ENCODE data around the gene PPP2R1A.
"Not testable (repeated sequence)": the region's sequence is repeated elsewhere in the genome, so short reads cannot be mapped to it uniquely, and the experiment has no call there.

PPP2R1A gene

DNA sequence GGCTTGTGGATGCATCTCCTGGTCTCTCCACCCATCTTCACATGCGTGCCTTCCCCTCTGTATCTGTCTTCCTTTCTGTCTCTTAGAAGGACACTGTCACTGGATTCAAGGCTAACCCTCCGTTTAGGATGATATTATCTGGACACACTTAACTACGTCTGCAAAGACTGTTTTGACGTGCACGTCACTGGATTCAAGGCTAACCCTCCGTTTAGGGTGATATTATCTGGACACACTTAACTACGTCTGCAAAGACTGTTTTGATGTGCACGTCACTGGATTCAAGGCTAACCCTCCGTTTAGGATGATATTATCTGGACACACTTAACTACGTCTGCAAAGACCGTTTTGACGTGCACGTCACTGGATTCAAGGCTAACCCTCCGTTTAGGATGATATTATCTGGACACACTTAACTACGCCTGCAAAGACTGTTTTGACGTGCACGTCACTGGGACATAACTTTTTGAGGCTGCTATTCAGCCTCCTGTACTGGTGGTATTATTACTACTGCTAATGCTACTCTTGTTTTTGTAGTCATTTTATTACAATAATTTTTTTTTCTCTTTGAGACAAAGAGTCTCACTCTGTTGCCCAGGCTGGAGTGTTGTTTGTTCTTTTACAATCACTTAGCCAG, 11.0 kb downstream of the PPP2R1A start:
- DNase-seq: not testable (repeated sequence)

DNA sequence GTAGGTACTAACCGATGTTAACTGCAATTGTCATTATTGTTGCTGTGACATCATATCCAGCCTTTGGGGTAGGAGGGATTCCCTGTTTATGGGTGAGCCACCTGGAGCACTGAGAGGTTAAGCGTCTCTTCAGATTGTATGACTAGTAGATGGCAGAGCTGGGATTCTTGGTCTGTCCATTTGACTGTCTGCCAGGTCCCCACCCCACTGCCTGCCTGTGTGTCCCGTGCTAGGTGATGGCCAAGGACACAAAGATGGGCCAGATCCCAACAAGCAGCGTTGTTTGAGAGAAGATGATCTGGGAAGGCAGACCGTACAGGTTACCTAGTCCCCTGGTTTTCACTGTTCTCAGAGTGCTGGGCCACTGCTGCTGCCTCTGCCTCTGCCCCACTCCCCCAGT, 16.6 kb downstream of the PPP2R1A start:
- DNase-seq: no peak

DNA sequence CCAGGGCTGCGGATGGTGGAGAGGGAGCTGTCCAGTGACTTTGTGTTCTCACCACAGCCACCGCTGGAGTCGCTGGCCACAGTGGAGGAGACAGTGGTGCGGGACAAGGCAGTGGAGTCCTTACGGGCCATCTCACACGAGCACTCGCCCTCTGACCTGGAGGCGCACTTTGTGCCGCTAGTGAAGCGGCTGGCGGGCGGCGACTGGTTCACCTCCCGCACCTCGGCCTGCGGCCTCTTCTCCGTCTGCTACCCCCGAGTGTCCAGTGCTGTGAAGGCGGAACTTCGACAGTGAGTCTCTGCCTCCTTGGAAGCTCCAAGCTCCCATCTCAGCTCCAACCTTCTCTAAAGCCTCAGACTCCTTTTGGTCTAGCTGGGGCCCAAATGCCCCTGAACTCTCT, 21.4 kb downstream of the PPP2R1A start:
- DNase-seq: no peak

DNA sequence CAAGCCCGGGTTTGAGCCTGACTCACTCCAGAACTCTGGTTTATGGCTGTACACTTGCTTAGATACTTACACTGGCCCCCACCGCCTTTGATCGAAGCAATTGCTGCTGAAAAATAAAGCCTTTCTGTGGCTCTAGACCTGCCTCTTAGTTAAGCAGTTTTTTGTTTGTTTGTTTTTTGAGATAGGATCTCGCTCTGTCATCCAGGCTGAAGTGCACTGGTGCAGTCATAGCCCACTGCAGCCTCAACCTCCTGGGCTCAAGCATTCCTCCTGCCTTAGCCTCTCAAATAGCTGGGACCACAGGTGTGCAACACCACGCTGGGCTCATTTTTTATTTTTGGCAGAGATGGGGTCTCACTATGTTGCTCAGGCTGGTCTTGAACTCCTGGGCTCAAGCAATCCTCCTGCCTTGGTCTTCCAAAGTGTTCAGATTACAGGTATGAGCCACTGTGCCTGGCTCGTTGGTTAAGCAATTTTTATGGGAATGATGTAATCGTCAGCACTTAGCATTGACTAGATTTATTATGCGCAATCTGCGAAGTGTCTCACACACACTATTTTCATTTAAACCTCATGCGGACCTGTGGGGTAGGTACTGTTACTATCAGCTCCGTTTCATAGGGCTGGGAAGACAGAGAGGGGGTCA, 22.2 kb downstream of the PPP2R1A start:
- no peak for DNase-seq

DNA sequence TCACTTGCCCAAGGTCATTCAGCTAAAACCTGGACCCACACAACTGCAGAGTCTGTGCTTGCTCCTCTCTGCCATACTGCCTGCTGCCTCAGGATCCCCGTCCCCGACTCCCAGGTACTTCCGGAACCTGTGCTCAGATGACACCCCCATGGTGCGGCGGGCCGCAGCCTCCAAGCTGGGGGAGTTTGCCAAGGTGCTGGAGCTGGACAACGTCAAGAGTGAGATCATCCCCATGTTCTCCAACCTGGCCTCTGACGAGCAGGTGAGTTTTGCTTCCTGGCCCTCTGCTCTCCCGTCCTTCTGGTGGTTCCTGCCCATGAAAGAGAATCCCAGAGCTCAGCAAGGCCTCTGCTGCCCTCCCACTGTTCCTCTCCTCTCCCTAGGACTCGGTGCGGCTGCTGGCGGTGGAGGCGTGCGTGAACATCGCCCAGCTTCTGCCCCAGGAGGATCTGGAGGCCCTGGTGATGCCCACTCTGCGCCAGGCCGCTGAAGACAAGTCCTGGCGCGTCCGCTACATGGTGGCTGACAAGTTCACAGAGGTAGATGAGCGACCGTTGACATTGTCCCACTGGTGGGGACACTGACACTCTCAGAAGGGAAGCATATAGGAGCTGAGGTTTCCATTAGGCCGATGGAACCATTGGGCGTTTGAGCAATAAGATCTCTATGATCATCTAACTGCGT, 22.9 kb downstream of the PPP2R1A start:
- DNase-seq: no peak

DNA sequence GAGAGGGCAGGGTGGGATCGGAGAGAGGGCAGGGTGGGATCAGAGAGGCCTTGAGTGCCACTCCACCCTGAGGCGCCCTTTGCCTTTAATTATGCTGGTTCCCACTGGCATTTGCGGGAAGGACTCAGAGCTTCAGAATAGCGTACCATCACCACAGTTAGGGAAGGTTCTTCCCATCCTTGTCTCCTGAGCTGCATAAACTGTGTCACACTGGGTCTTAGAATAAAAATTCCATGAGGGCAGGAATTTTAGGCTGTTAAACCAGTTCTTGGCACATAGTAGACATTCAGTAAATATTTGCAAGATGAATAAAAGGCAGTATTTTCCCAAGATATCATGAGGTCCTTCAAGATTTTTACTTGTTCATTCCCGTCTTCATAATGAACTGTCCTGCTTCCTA, 24.4 kb downstream of the PPP2R1A start:
- DNase-seq: no peak

DNA sequence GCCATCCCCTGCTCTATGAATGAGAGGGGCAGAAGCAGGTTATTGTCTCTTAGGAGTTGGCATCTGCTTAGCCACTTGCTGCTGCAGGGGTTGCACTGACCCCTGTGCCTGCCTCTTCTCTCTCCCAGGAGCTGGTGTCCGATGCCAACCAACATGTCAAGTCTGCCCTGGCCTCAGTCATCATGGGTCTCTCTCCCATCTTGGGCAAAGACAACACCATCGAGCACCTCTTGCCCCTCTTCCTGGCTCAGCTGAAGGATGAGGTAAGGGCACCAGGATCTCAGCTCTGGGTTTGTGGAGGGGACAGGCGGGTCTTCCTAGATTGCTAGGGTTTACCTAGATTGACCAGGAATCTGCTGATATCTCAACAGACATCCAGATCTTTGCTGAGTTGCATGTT, 26.5 kb downstream of the PPP2R1A start:
- DNase-seq: no peak

DNA sequence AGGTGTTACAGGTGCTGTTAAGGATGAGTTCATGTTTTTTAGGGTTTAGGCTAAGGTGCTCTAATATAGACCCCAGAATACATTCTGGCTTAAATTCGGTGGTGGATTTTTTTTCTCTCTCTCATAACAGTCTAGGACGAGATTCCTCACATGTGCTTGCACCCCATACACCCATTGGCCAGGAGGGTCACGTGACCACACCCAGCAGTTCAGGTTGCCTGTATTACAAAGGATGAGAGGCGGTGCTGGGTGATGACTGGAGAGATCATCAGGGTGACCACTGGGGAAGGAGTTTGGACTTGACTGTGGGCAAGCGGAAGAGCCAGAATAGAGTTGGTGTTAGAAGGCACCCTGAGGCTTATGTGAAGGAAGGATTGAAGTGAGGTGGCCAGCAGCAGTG, 27.7 kb downstream of the PPP2R1A start:
- DNase-seq: no peak

DNA sequence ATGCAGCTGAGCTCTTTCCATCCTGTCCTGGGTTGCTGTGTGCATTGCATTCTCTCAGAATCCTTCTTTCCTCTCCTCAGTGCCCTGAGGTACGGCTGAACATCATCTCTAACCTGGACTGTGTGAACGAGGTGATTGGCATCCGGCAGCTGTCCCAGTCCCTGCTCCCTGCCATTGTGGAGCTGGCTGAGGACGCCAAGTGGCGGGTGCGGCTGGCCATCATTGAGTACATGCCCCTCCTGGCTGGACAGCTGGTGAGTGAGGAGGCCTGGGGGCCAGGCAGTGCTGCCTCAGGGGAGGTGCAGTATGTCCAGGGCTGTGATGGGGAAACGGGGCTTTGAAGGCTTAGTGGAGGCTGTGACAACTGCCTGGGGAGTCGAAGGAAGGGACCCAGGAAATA, 29.8 kb downstream of the PPP2R1A start:
- DNase-seq: no peak

DNA sequence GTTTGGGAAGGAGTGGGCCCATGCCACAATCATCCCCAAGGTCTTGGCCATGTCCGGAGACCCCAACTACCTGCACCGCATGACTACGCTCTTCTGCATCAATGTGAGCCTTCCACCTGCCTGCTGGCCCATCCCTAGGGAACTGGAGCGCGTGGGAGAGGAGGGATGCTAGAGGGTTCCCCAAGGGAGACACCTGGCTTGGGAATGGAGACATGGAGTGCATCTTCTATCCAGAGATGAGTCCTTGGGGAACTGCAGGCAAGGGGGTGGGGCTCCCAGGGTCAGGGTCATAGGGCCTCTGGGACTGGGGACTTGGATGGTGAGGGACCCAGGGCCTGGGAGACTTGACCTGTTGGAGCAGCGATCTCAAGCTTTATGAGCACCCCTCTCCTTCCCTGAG, 31.2 kb downstream of the PPP2R1A start:
- no peak for DNase-seq

DNA sequence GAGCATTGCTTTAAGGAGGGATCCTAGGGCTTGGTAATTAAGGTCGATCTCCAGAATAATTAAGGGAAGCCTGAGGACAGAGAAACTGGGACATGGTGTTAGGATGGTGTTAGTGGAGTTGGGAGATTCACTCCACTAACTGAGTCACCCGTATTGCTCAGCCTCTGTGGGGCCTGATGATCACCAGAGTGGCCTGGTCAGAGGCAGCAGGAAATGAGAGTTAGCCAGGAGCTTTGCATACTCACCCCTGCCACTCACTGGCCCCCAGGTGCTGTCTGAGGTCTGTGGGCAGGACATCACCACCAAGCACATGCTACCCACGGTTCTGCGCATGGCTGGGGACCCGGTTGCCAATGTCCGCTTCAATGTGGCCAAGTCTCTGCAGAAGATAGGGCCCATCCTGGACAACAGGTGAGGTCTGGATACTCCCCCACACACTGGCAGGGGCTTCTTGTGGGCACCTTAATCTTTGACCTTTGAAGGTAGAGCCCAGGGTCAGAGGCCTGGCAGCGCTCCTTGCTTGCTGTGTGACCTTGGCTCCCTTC, 32.1 kb downstream of the PPP2R1A start:
- no peak for DNase-seq

DNA sequence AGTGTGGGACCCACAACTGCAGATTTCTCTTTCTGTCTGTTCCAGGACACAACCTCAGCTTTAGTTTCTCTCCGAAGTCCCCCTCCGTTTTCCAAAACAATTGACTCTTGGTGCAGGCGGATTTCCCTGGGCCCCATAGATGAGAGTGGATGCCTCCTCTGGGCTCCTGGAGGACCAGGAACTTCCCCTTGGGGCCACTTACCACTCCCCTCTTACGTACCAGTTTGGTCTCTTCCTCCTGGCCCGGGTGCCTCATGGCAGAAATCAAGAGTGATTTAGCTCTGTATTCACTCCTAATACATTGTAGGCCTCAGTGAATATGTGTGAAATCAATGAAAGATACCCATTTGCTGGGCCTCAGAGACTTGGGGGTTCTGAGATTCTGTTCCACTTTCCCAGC, 34.4 kb downstream of the PPP2R1A start:
- no peak for DNase-seq

DNA sequence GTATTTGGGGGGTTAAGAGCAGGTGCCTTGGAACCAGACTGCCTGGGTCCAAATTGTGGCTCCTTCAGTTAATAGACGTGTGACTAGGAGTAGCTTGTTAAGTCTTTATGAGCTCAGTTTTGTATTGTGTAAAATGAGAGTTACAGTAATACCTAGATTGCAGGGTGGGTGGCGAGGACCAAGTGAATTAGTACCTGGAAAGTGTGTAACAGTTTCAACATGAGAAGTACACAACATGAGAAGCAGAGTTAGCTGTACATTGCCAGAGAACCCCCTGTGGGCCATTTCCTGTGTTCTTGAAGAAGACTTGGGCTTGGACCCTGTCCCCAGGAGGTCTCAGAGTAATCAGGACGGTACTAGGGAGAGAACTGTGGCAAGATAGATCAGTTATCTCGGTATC, 36.8 kb downstream of the PPP2R1A start:
- DNase-seq: no peak

DNA sequence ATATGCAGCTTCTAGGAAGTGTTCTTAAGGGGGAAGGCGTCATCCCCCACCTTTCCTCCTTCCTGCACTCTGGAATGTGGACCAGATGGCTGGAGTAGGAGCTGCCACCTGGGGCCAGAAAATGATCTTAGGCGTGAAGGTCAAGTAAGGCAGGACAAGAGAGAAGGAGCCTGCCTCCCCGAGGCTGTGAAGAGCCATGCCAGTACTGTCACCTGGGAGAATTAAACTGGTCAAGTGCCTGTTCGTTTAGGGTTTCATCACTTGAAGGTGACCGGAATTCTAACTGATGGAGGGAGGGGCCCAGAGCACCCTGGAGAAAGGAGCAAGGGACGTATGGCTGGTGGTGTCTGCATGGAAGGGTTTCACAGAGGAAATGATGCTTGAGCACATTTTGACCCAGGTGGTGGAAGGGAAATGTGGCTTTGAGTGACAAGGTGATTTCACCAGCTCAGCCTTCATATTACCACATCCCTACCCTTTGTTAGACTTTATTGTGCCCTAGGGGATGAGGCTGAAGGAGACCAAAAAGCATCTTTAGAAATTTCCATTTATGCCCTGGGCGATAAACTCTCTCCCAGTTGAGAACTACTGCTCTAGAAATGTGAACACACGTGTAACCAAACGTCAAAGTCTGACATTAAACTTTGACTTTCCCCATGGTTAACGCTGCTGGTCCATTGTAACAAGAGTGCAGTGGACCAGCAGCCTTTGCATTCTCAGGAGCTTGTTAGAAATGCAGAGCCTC, 37.5 kb downstream of the PPP2R1A start:
- no peak for DNase-seq

DNA sequence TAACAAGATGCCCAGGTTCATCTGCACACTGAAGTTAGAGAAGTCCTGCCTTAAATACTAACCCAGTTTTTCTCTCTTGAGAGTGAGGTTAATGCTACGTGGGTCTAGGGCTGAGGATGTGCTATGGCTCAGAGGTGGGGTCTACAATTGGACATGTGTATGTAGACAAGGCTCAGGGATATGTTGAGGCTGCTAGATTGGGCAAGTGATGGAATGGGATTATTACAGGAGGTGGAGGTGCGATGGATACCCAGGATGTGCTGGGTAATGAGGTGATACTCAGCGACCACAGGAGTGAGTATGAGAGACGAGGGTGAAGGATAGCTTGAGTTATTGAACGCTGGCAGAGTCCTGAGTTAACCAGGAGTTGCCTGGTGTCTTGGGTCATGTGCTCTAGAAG, 38.1 kb downstream of the PPP2R1A start:
- DNase-seq: no peak

DNA sequence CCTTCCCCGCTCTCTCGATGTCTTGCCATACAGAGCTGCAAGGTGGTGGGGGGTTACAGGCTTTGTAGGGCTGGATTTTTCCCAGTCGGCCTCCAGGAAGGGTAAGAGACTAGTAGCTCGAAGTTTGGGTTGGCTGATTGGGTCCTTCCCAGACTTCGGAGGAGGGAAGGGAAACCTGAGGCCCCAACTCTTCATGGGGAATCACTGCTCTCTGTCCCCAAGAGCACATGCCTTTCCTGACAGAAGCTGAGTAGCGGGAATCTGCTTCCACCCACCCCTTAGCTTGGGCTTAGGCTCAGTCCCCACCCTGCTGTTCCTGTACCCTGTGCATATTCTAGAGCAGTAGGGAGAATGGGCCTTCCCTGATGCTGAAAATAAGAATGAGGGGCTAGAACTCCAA, 39.7 kb downstream of the PPP2R1A start:
- no peak for DNase-seq

DNA sequence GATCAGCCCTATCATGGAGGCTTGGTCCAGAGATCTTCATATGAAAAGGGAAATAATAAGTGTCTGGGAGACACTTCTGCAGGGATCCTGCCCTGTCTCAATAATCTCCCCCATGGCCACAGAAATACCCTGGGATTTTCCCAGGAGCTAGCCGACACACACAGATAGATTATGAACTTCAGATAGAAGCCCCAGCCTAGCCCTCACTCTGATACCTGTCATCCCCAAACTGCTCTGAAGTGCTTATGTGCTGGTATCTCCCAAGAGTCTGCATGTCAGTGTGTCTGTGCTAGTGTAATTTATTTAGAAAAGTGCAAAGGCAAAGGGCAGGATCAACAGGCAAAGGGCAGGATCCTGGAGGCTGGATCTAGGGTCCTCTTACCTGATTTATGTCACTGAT, 40.8 kb downstream of the PPP2R1A start:
- no peak for DNase-seq

DNA sequence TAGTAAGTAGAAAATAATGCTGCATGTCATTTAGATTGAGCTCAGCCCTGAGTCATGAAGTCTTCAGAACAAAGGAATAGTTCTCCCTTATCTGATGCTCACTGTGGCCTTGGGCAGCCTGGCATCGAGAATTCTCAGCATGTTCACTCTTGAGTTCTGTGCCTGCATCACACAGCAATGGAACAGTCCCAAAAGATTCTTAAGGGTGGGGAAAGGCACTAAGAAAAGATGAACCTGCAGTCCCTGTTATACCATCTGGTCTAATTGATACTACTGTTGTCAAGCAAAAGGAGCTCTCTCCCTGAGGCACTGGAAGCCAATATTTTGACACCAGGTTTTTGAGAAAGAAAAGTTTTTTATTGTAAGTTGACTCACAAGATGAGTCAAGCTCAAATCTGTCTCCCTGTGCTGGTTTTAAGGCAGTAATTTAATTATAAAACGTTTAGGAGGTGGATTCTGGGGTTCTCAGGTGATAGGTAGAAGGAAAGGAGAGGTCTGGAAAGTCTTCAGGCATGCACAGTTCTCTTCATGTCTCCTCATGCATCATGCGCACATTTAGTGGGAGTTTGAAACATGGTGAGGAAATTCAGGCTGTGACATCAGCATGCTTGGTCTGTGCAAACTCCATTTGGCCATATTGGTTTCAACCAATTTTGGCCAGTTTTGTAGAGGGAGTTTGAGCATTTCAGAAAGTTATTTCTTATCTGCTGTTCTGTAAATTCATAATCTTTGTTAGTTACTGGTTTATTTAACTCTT, 41.5 kb downstream of the PPP2R1A start:
- no peak for DNase-seq

DNA sequence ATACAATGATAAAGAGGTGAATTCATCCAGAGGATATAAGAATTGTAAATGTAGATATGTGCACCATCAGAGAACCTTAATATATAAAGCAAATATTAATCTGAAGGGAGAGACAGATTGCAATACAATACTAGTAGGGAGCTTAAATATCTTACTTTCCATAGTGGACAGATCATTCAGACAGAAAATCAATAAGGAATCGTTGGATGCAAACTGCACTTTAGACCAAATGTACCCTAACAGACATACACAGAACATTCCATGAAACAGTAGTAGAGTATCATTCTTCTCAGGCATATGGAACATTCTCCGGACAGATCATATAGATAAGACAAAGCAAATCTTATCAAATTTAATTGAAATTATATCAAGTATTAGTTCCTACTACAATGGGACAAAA, 44.6 kb downstream of the PPP2R1A start:
- no peak for DNase-seq

DNA sequence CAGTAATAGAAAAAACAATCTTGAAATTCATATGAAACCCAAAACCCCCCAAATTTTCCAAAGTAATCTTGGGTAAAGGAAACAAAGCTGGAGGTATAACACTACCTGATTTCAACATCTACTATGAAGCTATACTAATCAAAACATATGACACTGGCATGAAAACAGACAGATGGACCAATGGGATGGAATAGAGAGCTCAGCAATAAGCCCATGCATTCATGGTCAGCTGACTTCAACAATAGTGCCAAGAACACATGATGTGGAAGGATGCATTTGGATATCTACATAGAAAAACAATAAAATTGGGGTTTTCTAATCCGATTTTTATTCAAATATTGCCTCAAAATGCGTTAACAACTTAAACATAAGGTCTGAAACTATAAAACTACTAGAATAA, 47.3 kb downstream of the PPP2R1A start:
- DNase-seq: no peak

DNA sequence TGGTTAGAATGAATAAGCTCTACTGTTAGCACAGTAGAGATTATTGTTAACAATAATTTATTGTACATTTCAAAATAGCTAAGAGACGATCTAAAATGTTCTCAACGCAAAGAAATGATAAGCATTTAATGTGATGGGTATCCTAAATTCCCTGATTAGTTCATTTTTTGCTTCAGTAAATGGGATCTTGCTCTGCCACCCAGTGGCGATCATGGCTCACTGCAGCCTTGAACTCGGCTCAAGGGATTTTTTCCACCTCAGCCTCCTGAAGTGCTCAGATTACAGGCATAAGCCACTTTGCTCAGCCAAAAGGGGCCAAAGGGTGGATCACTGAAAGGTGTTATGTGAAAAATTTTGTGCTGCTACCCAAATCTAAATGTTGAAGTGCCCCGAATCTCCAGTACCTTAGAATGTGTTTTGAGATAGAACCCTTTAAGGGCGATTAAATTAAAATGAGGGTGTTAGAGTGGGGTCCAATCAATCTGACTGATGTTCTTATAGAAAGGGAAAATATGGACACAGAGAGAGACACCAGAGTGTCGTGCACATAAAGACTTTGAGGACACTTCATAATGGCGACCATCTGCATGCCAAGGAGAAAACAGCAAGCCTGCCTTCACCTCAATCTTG, 48.0 kb downstream of the PPP2R1A start:
- DNase-seq: peak; percentile 47

DNA sequence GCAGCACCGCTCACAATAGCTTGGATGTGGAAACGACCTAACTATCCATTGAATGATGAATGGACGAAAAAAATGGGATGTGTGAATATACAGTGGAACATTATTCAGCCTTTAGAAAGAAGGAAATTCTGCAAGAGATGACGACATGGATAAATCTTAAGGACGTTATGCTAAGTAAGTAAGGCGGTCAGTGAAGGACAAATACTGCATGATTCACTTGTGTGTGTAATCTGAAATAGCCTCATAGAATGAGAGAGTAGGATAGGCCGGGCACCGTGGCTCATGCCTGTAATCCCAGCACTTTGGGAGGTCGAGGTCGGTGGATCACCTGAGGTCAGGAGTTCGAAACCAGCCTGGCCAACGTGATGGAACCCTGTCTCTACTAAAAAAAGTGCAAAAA, 54.2 kb downstream of the PPP2R1A start:
- DNase-seq: no peak

Measured in NCI-H2171 treated with DMSO at 0.1 percent for 48 hours (cell line).